HG03378 (cell line): Measurements from ENCODE around the gene TMEM131L.
"Not testable (repeated sequence)": the region's sequence is repeated elsewhere in the genome, so short reads cannot be mapped to it uniquely, and the experiment has no call there.

Experiments used
- ATAC-seq: cut with Tn5 transposase; IDR thresholded peaks from one replicate; pipeline ENCODE4 v1.9.1; 2021; ENCODE audit warnings: mild to moderate bottlenecking, moderate library complexity; ENCODE audit not compliant: unreplicated experiment

The TMEM131L gene

DNA sequence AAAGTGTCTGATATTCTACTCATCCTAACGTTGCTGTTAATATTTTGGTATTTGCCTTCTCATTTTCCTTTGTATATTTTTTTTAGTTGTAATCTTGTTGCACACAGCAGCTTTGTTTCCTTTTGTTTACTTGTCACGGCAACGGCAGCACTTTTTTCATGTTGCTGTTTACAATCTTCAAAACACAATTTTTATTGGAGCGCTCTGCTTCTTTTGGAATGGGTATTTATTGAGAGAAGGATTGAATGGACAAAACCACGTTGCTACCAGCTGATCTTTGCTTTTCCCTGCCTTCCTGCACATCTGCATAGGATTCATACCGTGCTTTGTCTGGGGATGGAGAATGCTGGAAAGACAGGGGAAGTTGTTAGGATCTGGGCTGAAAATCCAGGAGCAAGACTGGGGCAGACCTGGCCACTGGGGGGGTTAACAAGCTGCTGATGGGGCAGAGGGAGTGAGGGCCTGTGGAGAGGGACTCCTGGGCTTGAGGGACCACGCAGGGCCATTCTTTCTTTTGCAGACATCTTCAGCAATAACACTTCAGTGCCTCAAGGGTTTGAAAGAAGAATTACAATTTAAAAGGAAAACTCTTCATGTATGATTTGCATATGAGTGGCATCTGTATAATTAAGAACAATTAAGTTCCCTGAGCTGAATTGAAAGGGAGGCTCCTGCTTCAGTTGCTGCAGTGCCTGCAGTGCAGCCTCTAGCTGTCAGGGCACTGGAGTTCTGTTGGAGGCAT is 69.8 kb downstream of the TMEM131L start:
- ATAC-seq = peak; percentile 44

GRCh38 chr4:153537493-153537960 is 71.4 kb downstream of the TMEM131L start:
- no peak for ATAC-seq

DNA sequence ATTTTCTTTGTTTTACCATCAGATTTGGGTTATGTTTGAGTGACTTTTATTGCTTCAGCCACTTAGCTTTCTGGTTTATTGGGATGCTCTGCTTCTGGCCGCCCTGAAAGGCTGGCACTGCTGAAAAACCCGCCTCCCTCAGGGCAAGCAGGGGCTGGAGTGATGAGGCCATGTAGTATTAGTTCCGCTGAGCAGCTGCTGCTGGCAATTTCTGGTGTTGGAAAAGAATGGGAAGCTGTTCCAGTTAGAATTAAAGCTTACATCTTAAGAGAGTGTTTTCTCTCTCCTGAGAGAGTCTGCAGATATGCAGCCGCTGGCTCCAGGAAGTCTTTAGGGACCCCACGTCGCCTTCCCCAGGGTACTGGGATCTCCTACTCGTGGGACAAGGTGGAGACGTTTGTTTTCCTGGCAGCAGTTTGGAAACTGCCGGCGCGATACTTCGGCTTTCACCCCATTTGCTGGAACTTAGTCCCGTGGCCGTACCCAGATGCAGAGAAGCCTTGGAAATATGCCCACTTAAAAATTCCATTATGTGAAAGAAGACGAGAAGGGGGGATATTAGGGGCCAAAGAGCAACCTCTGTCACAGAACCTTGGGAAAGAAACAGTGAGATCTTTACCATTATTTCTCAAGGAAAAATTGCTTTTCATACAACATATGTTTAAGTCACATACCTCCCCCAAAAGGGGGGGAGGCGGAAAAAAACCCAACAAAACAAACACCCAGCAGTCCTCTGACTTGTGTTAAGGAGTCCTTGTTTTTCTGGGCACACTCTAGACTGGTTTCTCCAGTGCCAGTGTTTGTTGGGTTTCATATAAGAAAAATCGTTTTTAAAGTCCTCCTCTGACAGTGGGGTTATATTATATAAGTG is 72.6 kb downstream of the TMEM131L start:
- no peak for ATAC-seq

GRCh38 chr4:153539422-153539821 is 73.3 kb downstream of the TMEM131L start:
- ATAC-seq = no peak

DNA sequence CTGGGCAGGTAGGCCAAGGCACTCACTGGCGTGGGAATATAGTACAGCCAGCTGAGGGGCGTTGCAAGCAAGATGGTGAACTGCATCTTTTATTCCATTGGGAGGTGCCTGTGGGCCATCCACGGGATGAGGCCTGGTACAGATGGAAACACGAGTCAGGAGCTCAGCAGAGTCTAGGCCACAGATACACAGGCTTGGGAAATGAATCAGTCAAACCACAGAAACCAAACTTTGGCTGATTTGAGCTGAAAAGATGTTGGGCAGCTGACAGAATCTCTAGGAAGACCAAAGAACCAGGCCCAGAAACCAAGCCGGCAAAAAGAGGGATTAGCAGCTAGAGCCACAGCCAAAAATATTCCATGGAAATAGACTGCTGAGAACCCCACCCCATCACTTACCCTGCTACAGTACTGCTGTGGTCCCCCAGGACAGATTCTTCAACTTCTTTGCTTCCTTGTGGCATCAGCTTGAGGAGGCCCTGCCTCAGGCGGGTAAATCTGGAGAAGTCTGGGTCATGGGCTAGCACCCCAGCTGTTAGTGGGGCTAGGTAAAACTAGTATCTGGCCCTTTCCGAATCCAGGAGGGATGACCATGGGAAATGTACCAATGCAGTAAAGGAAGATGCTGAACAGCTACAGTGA is 75.4 kb downstream of the TMEM131L start:
- peak; percentile 48 for ATAC-seq

DNA sequence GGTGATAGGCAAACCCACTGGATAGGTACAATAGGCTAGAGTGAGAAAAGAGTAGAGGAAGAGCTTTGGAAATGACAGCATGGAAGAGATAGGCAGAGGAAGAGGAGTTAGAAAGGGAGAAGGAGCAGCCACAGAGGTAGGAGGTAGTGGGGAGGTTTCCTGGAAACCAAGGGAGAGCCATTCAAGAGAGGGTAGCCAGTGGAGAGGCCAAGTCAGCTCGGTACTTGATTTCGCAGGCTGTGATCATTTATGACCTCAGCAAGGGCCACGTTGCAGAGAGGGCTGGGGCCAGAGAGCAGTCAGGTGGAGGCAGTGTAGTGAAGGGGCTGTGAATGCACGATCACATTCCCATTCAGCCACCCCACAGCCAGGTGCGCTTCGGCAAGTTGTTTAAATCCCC is 76.0 kb downstream of the TMEM131L start:
- ATAC-seq = no peak

DNA sequence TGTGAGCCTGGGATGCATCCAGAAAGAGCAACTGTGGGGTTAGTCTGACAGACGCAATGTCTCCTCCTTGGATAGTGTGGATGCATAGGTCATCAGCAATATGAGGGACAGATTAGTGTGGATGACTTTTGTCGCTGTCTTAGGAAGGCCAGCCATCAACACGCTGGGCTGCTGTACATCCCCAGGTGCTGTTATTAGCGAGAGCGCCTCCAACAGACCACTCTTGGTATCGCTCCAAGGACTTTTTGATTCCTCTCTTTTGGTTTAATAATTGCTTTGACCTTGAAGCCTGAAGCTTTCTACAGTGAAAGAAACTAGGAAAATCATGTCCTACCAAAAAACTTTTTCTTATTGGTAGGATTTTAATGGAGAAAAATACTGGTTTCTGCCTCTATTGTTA is 76.7 kb downstream of the TMEM131L start:
- ATAC-seq = no peak

- ATAC-seq = no peak
Measured at GRCh38 chr4:153543351-153543750, 77.2 kb downstream of the TMEM131L start.

- ATAC-seq = no peak
Measured at GRCh38 chr4:153545822-153546221, 79.7 kb downstream of the TMEM131L start.

DNA sequence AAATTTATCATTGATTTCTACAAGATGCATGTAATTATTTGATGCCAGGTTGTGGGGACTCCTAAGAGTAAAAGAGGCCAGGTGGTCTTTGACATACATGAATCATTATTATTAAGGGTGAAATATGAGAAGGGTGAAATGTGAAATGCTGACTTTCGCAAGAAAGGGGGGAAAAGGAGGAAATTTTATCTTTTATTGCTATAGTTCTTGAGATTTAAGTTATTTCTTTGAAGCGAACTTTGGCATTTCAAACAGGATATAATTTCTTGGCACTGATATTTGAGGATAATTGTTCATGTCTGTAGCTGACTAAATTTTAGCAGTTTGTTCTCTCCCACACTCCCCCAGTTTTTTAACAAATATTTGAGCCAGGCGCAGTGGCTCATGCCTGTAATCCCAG is 80.1 kb downstream of the TMEM131L start:
- no peak for ATAC-seq

GRCh38 chr4:153547520-153547919 is 81.4 kb downstream of the TMEM131L start:
- no peak for ATAC-seq

DNA sequence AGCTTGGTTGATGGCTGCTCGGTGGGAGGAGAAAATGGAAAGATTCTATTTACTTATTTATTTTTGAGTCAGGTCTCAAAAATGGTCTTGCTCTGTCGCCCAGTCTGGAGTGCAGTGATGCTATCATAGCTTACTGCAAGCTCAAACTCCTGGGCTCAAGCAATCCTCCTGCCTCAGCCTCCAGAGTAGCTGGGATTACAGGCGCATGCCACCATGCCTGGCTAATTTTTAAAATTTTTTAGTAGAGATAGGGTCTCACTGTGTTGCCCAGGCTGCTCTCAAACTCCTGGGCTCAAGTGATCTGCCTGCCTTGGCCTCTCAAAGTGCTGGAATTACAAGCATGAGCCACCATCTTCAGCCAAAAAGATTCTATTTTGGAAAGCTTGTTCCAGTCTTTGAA is 82.7 kb downstream of the TMEM131L start:
- not testable (repeated sequence) for ATAC-seq

DNA sequence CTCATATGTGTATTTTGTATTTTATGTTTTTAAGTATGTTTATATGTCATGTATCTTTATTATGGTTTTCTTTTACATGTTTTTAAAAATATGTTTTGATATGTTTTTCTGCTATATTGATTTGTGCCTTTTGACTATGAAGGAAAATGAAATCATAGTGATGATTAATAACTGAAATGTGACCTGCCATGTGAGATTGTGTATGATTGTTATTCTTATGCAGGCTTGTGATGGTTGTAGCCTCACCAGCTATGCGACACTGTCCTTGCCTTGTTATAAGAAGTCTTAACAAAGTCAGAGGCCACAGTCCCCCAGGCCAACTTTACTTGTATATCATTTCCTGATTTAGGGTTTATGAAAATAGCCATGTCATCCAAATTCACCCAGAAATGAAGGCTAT is 83.2 kb downstream of the TMEM131L start:
- ATAC-seq = no peak

- ATAC-seq = no peak
Measured at GRCh38 chr4:153553155-153553818, 87.1 kb downstream of the TMEM131L start.

DNA sequence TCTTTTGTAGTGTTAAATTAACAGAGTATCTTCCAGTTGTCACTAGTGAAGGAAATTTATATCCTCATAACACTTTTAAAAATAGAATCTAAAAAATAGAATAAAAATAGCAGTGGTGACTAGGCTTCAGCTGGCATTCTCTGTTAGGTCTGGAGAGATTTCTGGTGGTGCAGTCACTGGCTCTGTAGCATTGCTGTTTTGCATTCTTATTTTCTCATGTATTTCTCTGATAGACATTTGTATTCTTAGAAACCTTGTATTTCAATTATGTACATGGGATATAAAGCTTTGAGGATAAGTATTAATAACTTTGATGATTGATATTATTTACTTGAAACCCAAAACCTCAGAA is 87.6 kb downstream of the TMEM131L start:
- no peak for ATAC-seq

DNA sequence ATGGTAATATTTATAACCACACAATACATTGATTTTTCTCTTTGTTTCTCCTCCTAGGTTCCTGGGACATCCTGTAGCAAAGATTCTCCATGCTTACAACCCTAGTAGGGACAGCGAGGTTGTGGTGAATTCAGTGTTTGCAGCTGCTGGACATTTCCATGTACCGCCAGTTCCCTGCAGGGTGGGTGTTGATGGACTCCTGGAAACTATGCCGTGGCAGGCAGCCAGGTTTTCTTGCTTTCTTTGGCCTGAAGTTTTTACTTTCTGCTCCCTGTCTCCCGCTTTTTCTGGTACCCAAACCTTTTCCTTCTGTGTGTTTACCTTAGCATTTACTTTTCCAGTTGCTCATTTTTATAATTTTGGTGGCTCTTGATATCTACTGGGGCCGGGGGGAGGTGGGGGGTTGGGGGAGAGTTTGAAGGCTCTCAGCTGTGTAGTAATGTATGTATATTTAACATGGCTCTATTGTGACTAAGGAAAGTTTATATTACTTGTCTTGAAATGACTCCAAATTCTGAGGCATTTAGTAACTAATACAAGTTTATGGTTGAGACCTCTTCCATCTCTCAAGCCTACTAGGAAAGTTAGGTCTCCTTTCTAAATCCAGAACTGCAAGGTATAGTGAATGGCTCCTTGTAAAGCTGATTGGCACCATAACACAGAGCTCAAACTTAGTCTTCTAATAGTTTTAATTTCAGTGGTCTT is 89.7 kb downstream of the TMEM131L start:
- no peak for ATAC-seq

DNA sequence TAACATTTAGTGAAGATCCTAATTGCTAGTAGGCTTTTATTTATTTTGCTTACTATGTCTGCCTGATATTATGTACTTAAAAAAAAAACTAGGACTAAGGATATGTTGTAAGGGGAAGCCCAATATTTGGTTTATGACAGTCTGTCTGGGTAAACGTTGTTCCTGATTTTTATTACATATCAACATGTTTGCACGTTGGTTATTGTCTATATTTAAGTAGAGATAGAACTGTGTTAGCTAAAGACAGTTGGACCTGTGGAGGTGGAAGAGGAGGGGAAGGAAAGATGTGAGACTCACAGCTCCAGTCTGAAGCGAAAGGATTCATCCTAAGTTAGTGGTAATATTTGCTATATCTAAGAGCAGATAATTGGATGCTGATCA is 90.3 kb downstream of the TMEM131L start:
- no peak for ATAC-seq

DNA sequence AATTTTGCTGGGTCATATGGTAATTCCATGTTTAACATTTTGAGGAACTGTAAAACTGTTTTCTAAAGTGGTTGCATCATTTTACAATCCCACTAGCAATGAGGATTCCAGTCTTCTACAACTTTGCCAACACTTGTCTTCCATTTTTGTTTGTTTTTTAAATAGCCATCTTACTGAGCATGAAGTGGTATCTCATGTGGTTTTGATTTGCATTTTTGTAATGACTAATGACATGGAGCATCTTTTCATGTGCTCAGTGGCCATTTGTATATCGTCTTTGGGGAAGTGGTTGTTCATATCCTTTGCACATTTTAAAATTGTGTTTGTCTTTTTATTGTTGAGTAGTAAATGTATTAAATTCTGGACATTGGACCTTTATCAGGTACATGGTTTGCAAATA is 94.7 kb downstream of the TMEM131L start:
- ATAC-seq = peak; percentile 69

DNA sequence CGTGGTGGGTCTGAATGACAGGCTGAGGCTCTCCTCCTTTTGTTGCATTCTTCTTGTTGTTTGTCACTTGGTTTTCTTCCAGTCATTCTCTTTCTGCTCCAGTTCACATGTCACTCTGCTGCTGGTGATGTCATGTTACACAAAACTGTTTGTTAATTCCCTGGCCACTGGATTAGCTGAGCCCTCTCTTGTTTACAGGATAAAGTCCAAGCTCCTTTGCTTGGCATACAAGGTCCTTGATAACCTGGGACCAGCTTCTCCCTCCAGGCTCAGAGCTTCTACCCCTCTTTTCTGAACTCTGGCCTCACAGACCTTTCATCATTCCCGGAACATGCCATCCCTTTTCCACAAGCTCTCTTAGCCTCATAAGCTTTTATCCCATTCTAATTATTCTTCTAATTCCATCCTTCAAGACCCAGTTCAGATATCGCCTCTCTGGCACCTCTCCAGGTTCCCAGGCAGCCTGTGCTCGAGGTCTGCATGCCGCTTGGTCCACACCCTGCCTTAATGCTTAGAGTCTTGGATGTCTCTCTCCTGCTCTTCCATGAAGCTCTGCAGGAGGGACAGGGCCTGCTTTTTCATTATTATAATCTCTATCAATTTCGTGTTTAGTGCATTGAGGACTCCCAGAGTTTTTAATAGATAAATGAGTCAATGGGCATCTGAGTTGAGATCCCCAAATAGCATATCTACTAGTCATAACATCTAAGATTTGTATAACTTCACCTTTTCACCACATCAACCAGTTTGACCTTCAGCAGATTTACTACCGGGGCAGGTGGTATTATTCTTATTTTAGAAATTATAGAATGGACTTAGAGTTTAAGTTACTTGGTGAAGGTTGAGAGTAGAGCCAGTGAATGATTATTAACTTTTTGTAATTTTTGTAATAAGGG is 98.7 kb downstream of the TMEM131L start:
- no peak for ATAC-seq
